Sigmoid colon (tissue), 4 donors: ENCODE data around the gene TMEM238L.

ENCODE experiments used
- CTCF ChIP-seq, 4 experiments: fragments of 450-650 bp in 3 of 4; fragments of 200-600 bp in 1 of 4; IDR thresholded peaks; one replicate each; pipeline ENCODE4 v1.5.1; 2016 to 2019; ENCODE audit warnings: antibody characterized with exemption in 4 of 4, mild to moderate bottlenecking in 3 of 4, moderate library complexity in 2 of 4
- EP300 ChIP-seq, 4 donors: sonication (generic); formaldehyde crosslinking; IDR thresholded peaks; one replicate each; pipeline ENCODE4 v1.6.1; 2017; ENCODE audit warnings: antibody characterized with exemption in 4 of 4
- POLR2A ChIP-seq, 2 donors: fragments of 450-650 bp; IDR thresholded peaks; one replicate each; pipeline ENCODE4 v1.6.1; 2016; ENCODE audit warnings: antibody characterized with exemption in 2 of 2, mild to moderate bottlenecking in 2 of 2, moderate library complexity in 2 of 2
- POLR2AphosphoS5 ChIP-seq, 4 donors: sonication (generic); formaldehyde crosslinking; IDR thresholded peaks; one replicate each; pipeline ENCODE4 v1.6.1; 2017; ENCODE audit warnings: antibody characterized with exemption in 4 of 4

GRCh38 chr17:10757067-10757466 is 46.8 kb downstream of the TMEM238L start:
- no peak for TF ChIP-seq EP300 (IDR thresholded peaks at IDR 0.05)
- no peak for TF ChIP-seq CTCF (IDR thresholded peaks at IDR 0.05)
- no peak for TF ChIP-seq POLR2AphosphoS5 (IDR thresholded peaks at IDR 0.05)
- no peak for TF ChIP-seq POLR2A (IDR thresholded peaks at IDR 0.05)
